Suprapubic skin (tissue), 4 donors: ENCODE measurements around the gene TLR4. TPM values are rescaled to one million over a fixed set of nuclear protein-coding genes. Genes with fewer than 3 reads are reported as not detected.

ENCODE experiments used
- DNase-seq, 2 donors: peaks; one replicate each; pipeline ENCODE4 v3.0.0-alpha.2; 2019; ENCODE audit warnings: low spot score in 2 of 2
- H3K27ac ChIP-seq: fragments of 200-600 bp; sonication (generic); one replicate; pipeline ENCODE4 v1.5.1; 2019
- H3K27me3 ChIP-seq: fragments of 200-600 bp; sonication (generic); one replicate; pipeline ENCODE4 v1.5.1; 2019
- H3K36me3 ChIP-seq: fragments of 200-600 bp; sonication (generic); one replicate; pipeline ENCODE4 v1.5.1; 2019
- H3K4me1 ChIP-seq: fragments of 200-600 bp; sonication (generic); one replicate; pipeline ENCODE4 v1.5.1; 2019
- H3K4me3 ChIP-seq: fragments of 200-600 bp; sonication (generic); one replicate; pipeline ENCODE4 v1.5.1; 2019; ENCODE audit warnings: mild to moderate bottlenecking
- H3K9me3 ChIP-seq: fragments of 200-600 bp; sonication (generic); one replicate; pipeline ENCODE4 v1.5.1; 2019
- CTCF ChIP-seq, 2 donors: fragments of 200-600 bp in 1 of 2; fragments of 450-650 bp in 1 of 2; sonication (generic) in 1 of 2; IDR thresholded peaks; one replicate each; pipeline ENCODE4 v1.5.1; 2016 to 2019; ENCODE audit warnings: antibody characterized with exemption in 2 of 2, mild to moderate bottlenecking in 1 of 2, moderate library complexity in 1 of 2
- EP300 ChIP-seq: sonication (generic); formaldehyde crosslinking; IDR thresholded peaks from one replicate; pipeline ENCODE4 v1.6.1; 2017; ENCODE audit warnings: antibody characterized with exemption
- POLR2A ChIP-seq, 2 donors: fragments of 450-650 bp; IDR thresholded peaks; one replicate each; pipeline ENCODE4 v1.6.1; 2017; ENCODE audit warnings: antibody characterized with exemption in 2 of 2, mild to moderate bottlenecking in 2 of 2, moderate library complexity in 2 of 2
- POLR2AphosphoS5 ChIP-seq, 3 donors: sonication (generic); formaldehyde crosslinking; IDR thresholded peaks; one replicate each; pipeline ENCODE4 v1.6.1; 2017; ENCODE audit warnings: antibody characterized with exemption in 3 of 3
- WGBS: methylation state at CpG from one replicate; pipeline ENCODE4 v1.1.5; 2018; 5-methylcytosine and 5-hydroxymethylcytosine counted together
- total RNA-seq, 4 donors: library from RNA; depleted of rRNA; stranded (reverse); fragments of >200 nt; gene quantifications; one replicate each; pipeline ENCODE4 v1.1.0, GENCODE V29; 2016

TLR4 gene
- total RNA-seq, 4 donors from 2014 or later: 3.4 to 10.5 (median 6.5) TPM

- H3K36me3 ChIP-seq: peaks cover 2% of the 10 kb centered on the region
- no peak for DNase-seq
- peaks cover 35% of the 10 kb centered on the region for H3K4me1 ChIP-seq
- H3K27ac ChIP-seq: peak overlapping the region; percentile 72
- no peak for TF ChIP-seq POLR2AphosphoS5 (IDR thresholded peaks at IDR 0.05)
- no peak for TF ChIP-seq EP300
- TF ChIP-seq CTCF (IDR thresholded peaks at IDR 0.05): no peak
- no peak for TF ChIP-seq POLR2A (IDR thresholded peaks at IDR 0.05)
- H3K4me3 ChIP-seq: no peak overlapping the region
- H3K9me3 ChIP-seq: no peaks in the 10 kb centered on the region
- no peaks in the 10 kb centered on the region for H3K27me3 ChIP-seq
- 74% methylated on average over 7 of the region's 7 CpGs for WGBS
Measured at GRCh38 chr9:117719161-117719920, 15.1 kb downstream of the TLR4 start.

GRCh38 chr9:117720066-117720465, 15.9 kb downstream of the TLR4 start:
- H3K27me3 ChIP-seq: no peaks in the 10 kb centered on the region
- DNase-seq: no peak
- H3K4me1 ChIP-seq: peaks cover 42% of the 10 kb centered on the region
- 62% methylated on average over 2 of the region's 2 CpGs for WGBS
- no peaks in the 10 kb centered on the region for H3K9me3 ChIP-seq
- peak overlapping the region; percentile 72 for H3K27ac ChIP-seq
- TF ChIP-seq EP300: no peak
- H3K4me3 ChIP-seq: no peak overlapping the region
- H3K36me3 ChIP-seq: no peaks in the 10 kb centered on the region

- Histone ChIP-seq H3K4me3 (no peak overlapping the region), H3K27me3 (no peaks in the 10 kb centered on the region), H3K27ac (peak overlapping the region; percentile 72), H3K4me1 (peaks cover 44% of the 10 kb centered on the region), H3K9me3 (no peaks in the 10 kb centered on the region), H3K36me3 (no peaks in the 10 kb centered on the region)
- WGBS: 33% methylated on average over 5 of the region's 5 CpGs
- peak; percentile 83 to 86 for DNase-seq
- peak in 1 of 3 donors; percentile 53 for TF ChIP-seq POLR2AphosphoS5 (IDR thresholded peaks at IDR 0.05)
- no peak for TF ChIP-seq CTCF (IDR thresholded peaks at IDR 0.05)
Measured at GRCh38 chr9:117720555-117720954, 16.4 kb downstream of the TLR4 start.

GRCh38 chr9:117720987-117721386, 16.8 kb downstream of the TLR4 start:
- WGBS: 88% methylated on average over 2 of the region's 2 CpGs
- H3K36me3 ChIP-seq: no peaks in the 10 kb centered on the region
- peaks cover 48% of the 10 kb centered on the region for H3K4me1 ChIP-seq
- TF ChIP-seq EP300 (no peak), POLR2AphosphoS5 (IDR thresholded peaks at IDR 0.05) (no peak), CTCF (IDR thresholded peaks at IDR 0.05) (no peak), POLR2A (IDR thresholded peaks at IDR 0.05) (no peak)
- H3K4me3 ChIP-seq: no peak overlapping the region
- DNase-seq: no peak
- no peaks in the 10 kb centered on the region for H3K27me3 ChIP-seq
- no peaks in the 10 kb centered on the region for H3K9me3 ChIP-seq
- peak overlapping the region; percentile 70 for H3K27ac ChIP-seq

GRCh38 chr9:117722108-117722761, 18.0 kb downstream of the TLR4 start:
- DNase-seq: no peak
- Histone ChIP-seq H3K4me1 (peaks cover 48% of the 10 kb centered on the region), H3K27ac (peak overlapping the region; percentile 70)

GRCh38 chr9:117723986-117724625, 19.9 kb downstream of the TLR4 start:
- no peaks in the 10 kb centered on the region for H3K27me3 ChIP-seq
- TF ChIP-seq POLR2A (IDR thresholded peaks at IDR 0.05): no peak
- no peak for TF ChIP-seq EP300
- no peak for TF ChIP-seq POLR2AphosphoS5 (IDR thresholded peaks at IDR 0.05)
- no peak for TF ChIP-seq CTCF (IDR thresholded peaks at IDR 0.05)
- peaks cover 36% of the 10 kb centered on the region for H3K4me1 ChIP-seq
- WGBS: 56% methylated on average over 3 of the region's 3 CpGs
- H3K4me3 ChIP-seq: no peak overlapping the region
- H3K36me3 ChIP-seq: no peaks in the 10 kb centered on the region
- H3K27ac ChIP-seq: peak overlapping the region; percentile 78
- DNase-seq: no peak
- H3K9me3 ChIP-seq: no peaks in the 10 kb centered on the region

More at GRCh38 chr9:117722108-117722761, 18.0 kb downstream of the TLR4 start:
- H3K9me3 ChIP-seq: no peaks in the 10 kb centered on the region
- no peak overlapping the region for H3K4me3 ChIP-seq
- WGBS: 70% methylated on average over 6 of the region's 6 CpGs
- H3K36me3 ChIP-seq: no peaks in the 10 kb centered on the region
- no peak for TF ChIP-seq POLR2A (IDR thresholded peaks at IDR 0.05)
- H3K27me3 ChIP-seq: no peaks in the 10 kb centered on the region
